Naive thymus-derived CD8-positive, alpha-beta T cell (primary cell): ENCODE results near the gene SUSD6. TPM values are rescaled to one million over a fixed set of nuclear protein-coding genes. Genes with fewer than 3 reads are reported as not detected.
A peak's percentile ranks its signal among the peaks of the same experiment; 100 is the strongest.

Experiments
- ATAC-seq, 2 donors: fragments of 150-1000 bp; cut with Tn5 transposase in 1 of 2; sonication (Bioruptor Pico), chemical (Tn5 transposase) in 1 of 2; 1 replicate in 1 of 2; 2 replicates in 1 of 2; pipeline ENCODE4 v1.10.0; 2021; ENCODE audit warnings: mild to moderate bottlenecking in 2 of 2, moderate library complexity in 2 of 2
- POLR2A ChIA-PET: fragments of 350-600 bp; sonication (Branson Sonifier 250); formaldehyde crosslinking; loops from one replicate; lab custom pipeline; 2021; ENCODE audit warnings: antibody characterized with exemption; lab: Charles Lee
- DNase-seq, 10 donors: peaks; one replicate each; pipeline versions ENCODE4 v3.0.0 to v3.0.0-alpha.2; 2020 to 2022
- H3K27ac Mint-ChIP-seq, 10 donors: one replicate each; pipeline ENCODE4 v1.8.0; 2020 to 2022; ENCODE audit warnings: mild to moderate bottlenecking in 10 of 10, mixed read lengths in 10 of 10, moderate library complexity in 4 of 10, inconsistent platforms in 1 of 10
- H3K27me3 Mint-ChIP-seq, 5 donors: one replicate each; pipeline ENCODE4 v1.8.0; 2021 to 2022; ENCODE audit warnings: mixed read lengths in 5 of 5
- H3K36me3 Mint-ChIP-seq, 3 donors: one replicate each; pipeline ENCODE4 v1.8.0; 2020 to 2022; ENCODE audit warnings: mixed read lengths in 3 of 3, mild to moderate bottlenecking in 2 of 3, inconsistent platforms in 1 of 3
- H3K4me1 Mint-ChIP-seq, 4 donors: one replicate each; pipeline ENCODE4 v1.8.0; 2021 to 2022; ENCODE audit warnings: mixed read lengths in 4 of 4
- H3K4me3 Mint-ChIP-seq, 10 donors: one replicate each; pipeline ENCODE4 v1.8.0; 2020 to 2022; ENCODE audit warnings: mild to moderate bottlenecking in 10 of 10, mixed read lengths in 10 of 10, moderate library complexity in 6 of 10, inconsistent platforms in 1 of 10
- H3K9me3 Mint-ChIP-seq, 9 donors: one replicate each; pipeline ENCODE4 v1.8.0; 2020 to 2022; ENCODE audit warnings: mixed read lengths in 9 of 9, mild to moderate bottlenecking in 3 of 9, inconsistent platforms in 1 of 9, moderate library complexity in 1 of 9
- polyA plus RNA-seq, 3 donors: library from polyadenylated mRNA; unstranded; fragments of 300-500 nt; fragmentation: Illumina TruSeq; gene quantifications; one replicate each; pipeline ENCODE4 v1.2.3, GENCODE V29; 2021
- total RNA-seq, 8 experiments: library from RNA in 2 of 8; stranded (reverse) in 2 of 8; gene quantifications; one replicate each; pipeline ENCODE4 v1.2.3 and lab custom pipeline; 2021 to 2026

Gene SUSD6
- total and polyA plus RNA-seq, 5 experiments from 2014 or later, result 4.5 to 38.8 (median 6.8) TPM

GRCh38 chr14:69615121-69615495 lies 3.7 kb downstream of the SUSD6 start:
- H3K9me3 Mint-ChIP-seq, result no peaks in the 10 kb centered on the region
- DNase-seq (no peak), ATAC-seq (peak in 1 of 2 donors; percentile 1)
- H3K27me3 Mint-ChIP-seq, result no peaks in the 10 kb centered on the region
- POLR2A ChIA-PET, result interaction anchor here (1.1 to 1.6 kb wide), 4 partner anchors 10 to 152 kb away, joined by 3 to 12 read pairs (median 4); partner anchors contain the start of gene SRSF5
- H3K36me3 Mint-ChIP-seq, result peaks cover 0 to 4% (median 0%) of the 10 kb centered on the region in 3 donors
- H3K4me3 Mint-ChIP-seq, result peak overlapping the region; percentile 77 to 97 (median 92)
- peak overlapping the region; percentile 97 to 100 (median 99) for H3K27ac Mint-ChIP-seq
- peaks cover 55 to 91% (median 89%) of the 10 kb centered on the region in 4 donors for H3K4me1 Mint-ChIP-seq

- H3K36me3 Mint-ChIP-seq, result peaks cover 0 to 4% (median 0%) of the 10 kb centered on the region in 3 donors
- H3K27me3 Mint-ChIP-seq, result no peaks in the 10 kb centered on the region
- DNase-seq, result peak in 7 of 10 donors; percentile 20 to 61 (median 45)
- peak overlapping the region; percentile 77 to 97 (median 92) for H3K4me3 Mint-ChIP-seq
- H3K9me3 Mint-ChIP-seq, result no peaks in the 10 kb centered on the region
- POLR2A ChIA-PET, result interaction anchor here (0.7 to 1.6 kb wide), 6 partner anchors 9 to 151 kb away, joined by 3 to 12 read pairs (median 4); partner anchors contain the start of gene SRSF5
- H3K4me1 Mint-ChIP-seq, result peaks cover 54 to 91% (median 89%) of the 10 kb centered on the region in 4 donors
- H3K27ac Mint-ChIP-seq, result peak overlapping the region; percentile 97 to 100 (median 99)
- peak; percentile 36 to 41 for ATAC-seq
These were observed 4.4 kb downstream of the SUSD6 start for GRCh38 chr14:69615496-69616407.

- Mint-ChIP-seq H3K9me3 (no peaks in the 10 kb centered on the region), H3K36me3 (peaks cover 0 to 4% (median 0%) of the 10 kb centered on the region in 3 donors), H3K4me1 (peaks cover 59 to 94% (median 91%) of the 10 kb centered on the region in 4 donors), H3K27ac (peak overlapping the region; percentile 97 to 100 (median 99)), H3K4me3 (peak overlapping the region; percentile 59 to 97 (median 92)), H3K27me3 (no peaks in the 10 kb centered on the region)
- no peak for DNase-seq
- POLR2A ChIA-PET, result interaction anchor here (0.7 to 1.6 kb wide), 5 partner anchors 9 to 150 kb away, joined by 3 to 6 read pairs (median 3); partner anchors contain the start of gene SRSF5
- ATAC-seq, result no peak
These were observed 5.0 kb downstream of the SUSD6 start for GRCh38 chr14:69616408-69616773.

GRCh38 chr14:69617796-69618195 lies 6.4 kb downstream of the SUSD6 start:
- Mint-ChIP-seq H3K4me1 (peaks cover 58 to 99% (median 98%) of the 10 kb centered on the region in 4 donors), H3K36me3 (peaks cover 0 to 4% (median 0%) of the 10 kb centered on the region in 3 donors), H3K4me3 (peak overlapping the region in 8 of 10 donors; percentile 39 to 97 (median 90)), H3K9me3 (no peaks in the 10 kb centered on the region), H3K27me3 (no peaks in the 10 kb centered on the region), H3K27ac (peak overlapping the region; percentile 97 to 100 (median 99))
- no peak for DNase-seq
- no peak for ATAC-seq
- POLR2A ChIA-PET, result interaction anchor here (1.3 to 1.8 kb wide), 2 partner anchors 12 to 78 kb away, joined by 3 to 5 read pairs; no protein-coding TSS in a partner anchor

GRCh38 chr14:69619012-69619411 lies 7.6 kb downstream of the SUSD6 start:
- Mint-ChIP-seq H3K36me3 (peaks cover 0 to 4% (median 0%) of the 10 kb centered on the region in 3 donors), H3K4me3 (peak overlapping the region in 7 of 10 donors; percentile 10 to 91 (median 39)), H3K9me3 (no peaks in the 10 kb centered on the region), H3K4me1 (peaks cover 56 to 97% (median 95%) of the 10 kb centered on the region in 4 donors), H3K27ac (peak overlapping the region; percentile 43 to 100 (median 98)), H3K27me3 (no peaks in the 10 kb centered on the region)
- ATAC-seq (no peak), DNase-seq (no peak)
- POLR2A ChIA-PET, result interaction anchor here (1.8 kb wide), 1 partner anchor 11 kb away, joined by 5 read pairs; no protein-coding TSS in a partner anchor

- Mint-ChIP-seq H3K36me3 (peaks cover 0 to 4% (median 0%) of the 10 kb centered on the region in 3 donors), H3K4me1 (peaks cover 53 to 96% (median 92%) of the 10 kb centered on the region in 4 donors), H3K9me3 (no peaks in the 10 kb centered on the region), H3K27ac (peak overlapping the region; percentile 43 to 98 (median 66)), H3K4me3 (peak overlapping the region in 8 of 10 donors; percentile 4 to 57 (median 36)), H3K27me3 (no peaks in the 10 kb centered on the region)
- ATAC-seq (no peak), DNase-seq (no peak)
- POLR2A ChIA-PET, result interaction anchor here (1.3 kb wide), 1 partner anchor 8 kb away, joined by 4 read pairs; no protein-coding TSS in a partner anchor
These were observed 8.8 kb downstream of the SUSD6 start for GRCh38 chr14:69620211-69620611.

GRCh38 chr14:69620981-69621380 lies 9.6 kb downstream of the SUSD6 start:
- POLR2A ChIA-PET, result interaction anchor here (1.3 kb wide), 1 partner anchor 8 kb away, joined by 4 read pairs; no protein-coding TSS in a partner anchor
- no peaks in the 10 kb centered on the region for H3K36me3 Mint-ChIP-seq
- peaks cover 53 to 96% (median 92%) of the 10 kb centered on the region in 4 donors for H3K4me1 Mint-ChIP-seq
- no peak for DNase-seq
- H3K27me3 Mint-ChIP-seq, result no peaks in the 10 kb centered on the region
- H3K9me3 Mint-ChIP-seq, result no peaks in the 10 kb centered on the region
- no peak for ATAC-seq
- peak overlapping the region in 1 of 10 donors; percentile 14 for H3K4me3 Mint-ChIP-seq
- H3K27ac Mint-ChIP-seq, result peak overlapping the region in 6 of 10 donors; percentile 3 to 98 (median 75)

GRCh38 chr14:69624136-69624535 lies 12.7 kb downstream of the SUSD6 start:
- POLR2A ChIA-PET, result interaction anchor here (0.6 to 4.5 kb wide), 4 partner anchors 12 to 58 kb away, joined by 3 to 29 read pairs (median 6); partner anchors contain the start of gene SUSD6
- ATAC-seq (no peak), DNase-seq (no peak)
- no peaks in the 10 kb centered on the region for H3K9me3 Mint-ChIP-seq
- peak overlapping the region in 7 of 10 donors; percentile 14 to 81 (median 53) for H3K27ac Mint-ChIP-seq
- no peaks in the 10 kb centered on the region for H3K27me3 Mint-ChIP-seq
- H3K4me1 Mint-ChIP-seq, result peaks cover 46 to 94% (median 88%) of the 10 kb centered on the region in 4 donors
- H3K36me3 Mint-ChIP-seq, result no peaks in the 10 kb centered on the region
- H3K4me3 Mint-ChIP-seq, result peak overlapping the region in 3 of 10 donors; percentile 18 to 57 (median 22)

GRCh38 chr14:69625299-69626131 lies 14.1 kb downstream of the SUSD6 start:
- POLR2A ChIA-PET, result interaction anchor here (0.8 to 4.5 kb wide), 9 partner anchors 9 to 142 kb away, joined by 3 to 29 read pairs (median 4); partner anchors contain the start of genes SRSF5 and SUSD6
- DNase-seq (peak; percentile 34 to 78 (median 68)), ATAC-seq (peak; percentile 94)
- Mint-ChIP-seq H3K36me3 (no peaks in the 10 kb centered on the region), H3K27ac (peak overlapping the region; percentile 81 to 93 (median 92)), H3K4me1 (peaks cover 50 to 94% (median 89%) of the 10 kb centered on the region in 4 donors), H3K27me3 (no peaks in the 10 kb centered on the region), H3K9me3 (no peaks in the 10 kb centered on the region), H3K4me3 (peak overlapping the region; percentile 70 to 86 (median 82))

GRCh38 chr14:69626132-69626500 lies 14.7 kb downstream of the SUSD6 start:
- Mint-ChIP-seq H3K4me1 (peaks cover 47 to 94% (median 89%) of the 10 kb centered on the region in 4 donors), H3K27me3 (no peaks in the 10 kb centered on the region), H3K9me3 (no peaks in the 10 kb centered on the region), H3K27ac (peak overlapping the region; percentile 81 to 93 (median 92)), H3K36me3 (no peaks in the 10 kb centered on the region), H3K4me3 (peak overlapping the region; percentile 40 to 86 (median 82))
- DNase-seq (no peak), ATAC-seq (no peak)
- POLR2A ChIA-PET, result interaction anchor here (1.0 to 4.5 kb wide), 4 partner anchors 10 to 141 kb away, joined by 3 to 29 read pairs (median 4); partner anchors contain the start of genes SRSF5 and SUSD6
